Measurements from ENCODE around the gene OPN3.

Gene OPN3

DNA sequence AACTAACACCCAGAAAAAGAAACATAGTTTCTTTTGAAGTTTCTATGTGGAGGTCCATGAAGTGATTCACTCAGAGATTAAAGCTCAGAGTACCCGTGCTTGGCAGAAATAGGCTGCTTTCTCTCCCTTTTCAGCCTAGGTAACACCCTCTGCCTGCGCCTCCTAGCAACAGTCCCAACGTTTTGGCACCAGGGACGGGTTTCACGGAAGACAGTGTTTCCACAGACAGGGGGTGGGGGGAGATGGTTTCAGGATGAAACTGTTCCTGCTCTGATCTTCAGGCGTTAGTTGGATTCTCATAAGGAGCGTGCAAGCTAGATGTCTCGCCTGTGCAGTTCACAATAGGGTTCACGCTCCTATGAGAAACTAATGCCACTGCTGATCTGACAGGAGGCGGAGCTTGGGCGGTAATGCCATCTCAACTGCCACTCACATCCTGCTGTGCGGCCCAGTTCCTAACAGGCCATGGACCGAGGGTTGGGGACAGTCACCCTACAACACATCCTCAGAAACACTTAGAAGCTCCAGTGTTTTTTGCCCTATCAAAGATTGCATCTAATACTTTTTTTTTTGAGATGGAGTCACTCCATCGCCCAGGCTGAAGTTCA is 53.2 kb downstream of the OPN3 start:
- peak; percentile 56 for DNase-seq

DNA sequence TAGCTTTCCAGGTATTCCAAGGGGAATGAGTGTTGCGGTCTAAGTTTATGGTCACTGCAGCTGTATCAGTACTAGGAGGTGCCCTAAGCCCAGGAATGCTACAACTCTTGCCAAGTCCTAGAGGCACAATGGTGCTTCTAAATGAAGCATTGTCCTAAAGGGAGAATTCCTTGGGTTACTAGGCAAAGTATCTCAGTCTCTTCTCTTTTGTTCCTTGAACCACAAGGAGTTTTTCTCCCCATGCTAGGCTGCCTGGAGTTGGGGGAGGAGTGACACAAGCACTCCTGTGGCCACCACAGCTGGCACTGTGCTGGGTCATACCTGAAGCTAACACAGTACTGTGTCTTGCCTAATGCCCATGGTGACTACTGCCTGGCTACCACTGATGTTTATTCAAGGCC is 57.2 kb downstream of the OPN3 start:
- no peak for DNase-seq

GRCh38 chr1:241579434-241579833 is 60.7 kb downstream of the OPN3 start:
- DNase-seq = no peak

- no peak for DNase-seq
Measured at GRCh38 chr1:241574154-241574553, 66.0 kb downstream of the OPN3 start.

GRCh38 chr1:241569848-241570247 is 70.3 kb downstream of the OPN3 start:
- no peak for DNase-seq

GRCh38 chr1:241560849-241561187 is 79.4 kb downstream of the OPN3 start:
- DNase-seq = no peak

DNA sequence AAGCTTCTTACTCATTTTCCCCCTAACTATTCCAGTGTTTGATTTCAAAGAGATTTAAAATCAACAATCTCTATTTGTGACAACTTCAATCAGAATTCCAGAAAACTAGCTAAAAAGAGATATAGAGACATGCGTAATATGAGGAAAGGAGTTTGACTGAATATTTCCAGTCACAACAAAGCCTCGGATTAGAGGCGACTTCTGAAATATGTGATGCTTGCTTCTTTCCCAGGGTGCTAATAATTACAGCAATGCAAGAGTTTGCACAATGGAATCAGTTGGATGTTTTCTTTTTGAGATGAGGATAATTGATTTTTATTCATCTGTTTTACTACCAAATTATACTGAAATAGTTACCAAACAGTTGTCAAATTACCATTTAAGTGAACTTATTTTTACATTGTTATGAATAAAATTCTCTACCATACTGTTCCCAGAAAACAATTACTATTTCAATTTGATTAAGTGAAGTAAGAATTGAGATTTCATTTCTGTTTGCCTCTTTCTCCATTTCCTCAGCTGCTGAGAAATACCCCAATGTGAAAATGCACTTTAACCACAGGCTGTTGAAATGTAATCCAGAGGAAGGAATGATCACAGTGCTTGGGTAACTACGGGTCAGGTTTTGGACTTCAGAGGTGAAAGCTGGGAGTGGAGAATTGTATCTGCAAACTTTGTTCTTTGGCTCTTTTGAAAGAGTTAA is 79.9 kb downstream of the OPN3 start:
- no peak for DNase-seq

DNA sequence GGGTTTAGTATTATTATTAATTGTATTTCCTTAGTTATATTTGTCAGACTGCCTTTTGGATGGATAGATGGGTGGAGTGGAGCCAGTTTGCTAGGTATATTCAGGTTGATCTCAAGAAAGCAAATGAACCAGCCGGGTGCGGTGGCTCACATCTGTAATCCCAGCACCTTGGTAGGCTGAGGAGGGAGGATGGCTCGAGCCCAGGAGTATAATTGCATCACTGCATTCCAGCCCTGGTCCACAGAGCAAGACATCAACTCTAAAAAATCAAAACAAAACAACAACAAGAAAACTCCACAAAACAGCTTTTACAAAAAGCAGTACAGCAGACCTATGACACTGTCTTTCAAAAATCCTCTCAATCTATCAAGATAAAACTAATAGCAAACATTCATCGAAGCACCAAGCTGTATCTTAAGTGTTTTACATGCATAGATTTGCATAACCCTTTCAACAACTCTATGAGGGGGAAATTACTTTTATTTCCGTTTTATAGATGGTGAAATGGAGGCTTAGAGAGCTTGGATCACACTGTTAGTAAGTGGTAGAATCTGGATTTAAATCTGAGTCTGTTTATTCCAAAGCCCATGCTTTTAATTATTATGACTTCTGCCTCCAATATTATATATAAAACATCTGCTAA is 82.5 kb downstream of the OPN3 start:
- DNase-seq = peak; percentile 13

GRCh38 chr1:241557031-241557430 is 83.1 kb downstream of the OPN3 start:
- no peak for DNase-seq

- no peak for DNase-seq
Measured at GRCh38 chr1:241555526-241555925, 84.6 kb downstream of the OPN3 start.

GRCh38 chr1:241553886-241554592 is 86.1 kb downstream of the OPN3 start:
- no peak for DNase-seq

DNA sequence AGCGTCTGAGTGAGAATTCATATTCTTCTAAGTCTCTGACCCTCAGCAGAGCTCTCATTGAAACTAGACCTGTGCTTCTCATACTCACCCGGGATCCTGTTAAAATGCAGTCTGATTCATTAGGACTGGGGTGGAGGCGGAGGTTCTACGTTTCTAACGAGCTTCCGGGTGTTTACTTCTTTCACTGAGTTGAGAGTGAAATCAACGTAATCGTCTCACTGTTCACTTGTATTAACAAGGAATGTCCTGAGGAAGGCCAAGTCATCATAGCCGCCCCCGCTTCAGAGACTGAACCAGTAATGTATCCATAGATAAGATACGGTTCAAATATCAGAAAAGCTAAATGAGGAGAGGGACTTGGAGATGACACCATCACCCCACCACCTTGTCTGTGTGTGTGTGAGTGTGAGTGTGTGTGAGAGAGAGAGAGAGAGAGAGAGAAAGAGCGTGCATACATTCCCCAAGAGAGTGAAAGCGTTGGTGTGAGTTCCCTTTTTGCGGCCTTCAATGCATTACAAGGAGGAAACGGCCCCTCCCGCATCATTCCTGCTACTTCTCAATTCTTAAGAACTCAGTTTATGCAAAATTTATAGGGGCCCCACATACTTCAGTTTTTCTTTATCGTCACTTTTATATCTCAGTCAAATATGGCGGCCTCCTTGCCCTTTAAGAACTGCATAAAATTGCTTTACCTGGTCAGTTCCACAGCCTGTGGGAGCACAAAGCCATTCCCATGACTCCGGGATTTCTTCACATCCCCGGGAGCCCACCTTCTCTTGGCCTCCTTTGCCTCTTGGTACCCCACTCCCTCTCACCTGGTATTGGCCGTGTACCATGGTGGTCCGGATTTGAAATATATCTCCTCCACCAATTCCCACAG is 88.2 kb downstream of the OPN3 start:
- DNase-seq = no peak

DNA sequence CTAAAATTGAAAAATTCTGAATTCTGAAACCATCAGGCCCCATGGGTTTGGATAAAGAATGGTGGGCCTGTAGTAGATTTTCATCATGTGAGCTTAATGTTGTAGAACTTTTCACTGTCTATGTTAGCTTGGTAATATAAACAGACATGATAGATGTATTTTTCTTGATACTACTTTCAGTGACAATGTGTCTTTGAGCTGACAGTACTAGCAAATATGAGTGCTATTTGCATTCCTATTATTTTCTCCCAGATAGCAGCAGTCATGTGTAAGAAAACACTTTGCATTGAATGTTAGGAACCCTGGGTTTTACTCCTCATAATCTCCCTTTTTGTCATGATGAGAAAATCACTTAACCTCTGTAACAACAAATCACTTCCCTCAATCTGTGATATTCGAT is 89.9 kb downstream of the OPN3 start:
- no peak for DNase-seq

DNA sequence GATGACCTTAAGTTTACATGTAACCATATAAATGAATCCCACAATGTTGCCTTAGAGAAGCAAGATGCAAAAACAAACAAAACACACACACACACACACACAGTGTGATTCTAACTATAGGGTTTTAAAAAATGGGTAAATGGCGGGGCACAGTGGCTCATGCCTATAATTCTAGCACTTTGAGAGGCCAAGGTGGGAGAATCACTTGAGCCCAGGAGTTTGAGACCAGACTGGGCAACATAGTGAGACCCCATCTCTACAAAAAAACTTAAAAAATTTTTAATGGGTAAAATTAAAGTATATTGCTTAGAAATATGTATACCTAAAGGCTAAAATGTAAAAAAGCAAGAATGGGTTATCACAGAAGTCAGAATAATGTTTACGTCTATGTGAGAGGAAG is 92.2 kb downstream of the OPN3 start:
- DNase-seq = no peak

All from eye (tissue), 1 donor.